ENCODE data around the gene SOX5. TPM values are rescaled to one million over a fixed set of nuclear protein-coding genes. Genes with fewer than 3 reads are reported as not detected.

The SOX5 gene
- polyA plus RNA-seq, 3 donors, result 6.9 to 7.4 (median 7.3) TPM

DNA sequence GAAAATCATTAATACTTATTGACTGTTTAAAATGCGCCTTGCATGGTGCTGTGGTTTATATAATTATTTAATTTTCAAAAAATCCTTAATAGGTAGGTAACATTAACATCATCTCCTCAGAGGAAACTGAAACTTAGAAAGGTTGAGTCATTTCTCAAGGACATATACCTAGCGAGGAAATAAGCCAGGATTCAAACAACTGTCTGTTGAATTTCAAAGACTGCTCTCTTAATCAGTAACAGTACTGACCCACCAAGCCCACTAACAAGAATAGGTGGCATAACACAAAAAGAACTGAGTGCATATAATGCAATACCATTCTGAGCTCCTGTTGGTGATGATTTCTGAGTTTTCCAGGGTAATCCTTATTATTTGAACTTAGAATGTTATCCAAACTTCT is 174.3 kb downstream of the SOX5 start:
- DNase-seq (ENCODE audit: extremely low read depth in 1 of 11, low read depth in 9 of 11, low spot score in 4 of 11), result no peak

- DNase-seq (ENCODE audit: extremely low read depth in 1 of 11, low read depth in 9 of 11, low spot score in 4 of 11), result no peak
Observed at GRCh38 chr12:23771240-23771949, 178.1 kb downstream of the SOX5 start.

DNA sequence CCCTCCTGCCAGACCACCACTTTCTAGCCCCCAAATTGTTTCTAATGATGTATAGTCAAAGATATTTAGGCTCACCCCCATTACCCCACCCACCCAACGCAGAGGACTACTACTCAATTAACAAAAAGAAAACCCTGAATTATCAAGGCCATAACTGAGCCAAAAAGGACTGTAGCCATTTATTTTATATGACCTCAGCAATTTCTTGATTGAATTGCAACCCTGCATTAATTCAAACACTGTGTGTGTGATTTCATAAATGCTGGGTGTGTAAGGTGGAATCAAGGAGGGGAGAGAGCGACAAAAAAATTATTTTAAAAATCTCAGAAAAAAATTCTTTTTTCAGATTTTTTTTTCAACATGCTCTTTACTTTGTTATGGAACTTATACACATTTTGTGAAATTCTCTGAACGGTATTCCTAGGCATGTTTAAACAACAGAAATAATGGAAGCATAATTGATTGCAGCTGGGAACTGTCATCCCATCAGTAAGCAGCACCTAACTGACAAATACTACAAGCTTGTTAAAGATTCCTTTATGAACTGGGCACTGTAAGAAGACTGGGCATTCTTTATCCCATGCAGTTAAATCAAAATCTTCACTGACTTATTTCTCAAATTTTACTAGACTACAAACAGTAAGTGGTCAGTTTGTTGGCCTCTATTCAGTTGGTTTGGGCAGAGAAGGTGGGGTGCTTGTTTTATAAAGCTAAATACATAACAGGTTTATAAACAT is 179.1 kb downstream of the SOX5 start:
- no peak for DNase-seq (ENCODE audit: extremely low read depth in 1 of 11, low read depth in 9 of 11, low spot score in 4 of 11)

DNA sequence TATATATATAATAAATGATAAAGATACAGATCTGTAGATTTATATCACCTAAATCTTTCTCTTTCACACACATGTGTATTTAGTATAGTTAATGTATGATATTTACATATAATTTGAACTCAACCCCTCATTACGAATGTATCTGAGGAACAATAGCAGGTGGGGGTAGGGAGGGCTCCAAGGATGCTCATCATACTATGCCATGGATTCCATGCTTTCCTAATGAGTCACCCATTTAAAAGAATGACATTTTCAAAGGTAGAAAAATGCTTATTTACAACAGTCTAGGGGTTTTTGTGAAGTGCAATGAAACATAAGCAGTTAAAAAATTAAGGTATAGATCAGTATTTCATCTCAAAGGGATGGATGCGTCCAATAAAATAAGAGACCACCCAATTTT is 181.6 kb downstream of the SOX5 start:
- no peak for DNase-seq (ENCODE audit: extremely low read depth in 1 of 11, low read depth in 9 of 11, low spot score in 4 of 11)

- DNase-seq (ENCODE audit: extremely low read depth in 1 of 11, low read depth in 9 of 11, low spot score in 4 of 11), result no peak
Observed at GRCh38 chr12:23763724-23764123, 185.7 kb downstream of the SOX5 start.

GRCh38 chr12:23760495-23760894 is 189.0 kb downstream of the SOX5 start:
- DNase-seq (ENCODE audit: extremely low read depth in 1 of 11, low read depth in 9 of 11, low spot score in 4 of 11), result no peak

GRCh38 chr12:23758608-23759007 is 190.9 kb downstream of the SOX5 start:
- DNase-seq (ENCODE audit: extremely low read depth in 1 of 11, low read depth in 9 of 11, low spot score in 4 of 11), result no peak

- DNase-seq (ENCODE audit: extremely low read depth in 1 of 11, low read depth in 9 of 11, low spot score in 4 of 11), result no peak
Observed at GRCh38 chr12:23757541-23757962, 191.9 kb downstream of the SOX5 start.

- no peak for DNase-seq (ENCODE audit: extremely low read depth in 1 of 11, low read depth in 9 of 11, low spot score in 4 of 11)
Observed at GRCh38 chr12:23756416-23756815, 193.1 kb downstream of the SOX5 start.

GRCh38 chr12:23753628-23754365 is 195.7 kb downstream of the SOX5 start:
- no peak for DNase-seq (ENCODE audit: extremely low read depth in 1 of 11, low read depth in 9 of 11, low spot score in 4 of 11)

DNA sequence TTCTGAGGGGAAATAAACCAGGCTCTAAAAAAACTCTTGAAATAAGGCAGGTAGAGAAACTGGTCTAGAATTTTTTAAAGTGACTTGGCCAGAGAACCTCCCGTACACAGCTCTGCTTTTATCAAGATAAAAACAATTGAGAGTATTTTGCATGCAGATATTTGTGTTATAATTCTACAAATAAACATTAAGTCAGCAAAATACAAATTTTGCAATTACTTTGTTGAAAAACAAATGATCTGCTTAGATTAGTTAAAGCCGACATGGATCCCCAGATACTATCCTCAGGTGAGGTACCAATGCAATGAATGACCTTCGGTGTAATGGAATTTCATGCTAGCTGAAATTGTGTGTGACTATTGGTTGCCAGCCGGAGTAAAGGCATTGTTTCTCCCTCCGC is 197.2 kb downstream of the SOX5 start:
- DNase-seq (ENCODE audit: extremely low read depth in 1 of 11, low read depth in 9 of 11, low spot score in 4 of 11), result no peak

- no peak for DNase-seq (ENCODE audit: extremely low read depth in 1 of 11, low read depth in 9 of 11, low spot score in 4 of 11)
Observed at GRCh38 chr12:23751641-23752040, 197.8 kb downstream of the SOX5 start.

DNA sequence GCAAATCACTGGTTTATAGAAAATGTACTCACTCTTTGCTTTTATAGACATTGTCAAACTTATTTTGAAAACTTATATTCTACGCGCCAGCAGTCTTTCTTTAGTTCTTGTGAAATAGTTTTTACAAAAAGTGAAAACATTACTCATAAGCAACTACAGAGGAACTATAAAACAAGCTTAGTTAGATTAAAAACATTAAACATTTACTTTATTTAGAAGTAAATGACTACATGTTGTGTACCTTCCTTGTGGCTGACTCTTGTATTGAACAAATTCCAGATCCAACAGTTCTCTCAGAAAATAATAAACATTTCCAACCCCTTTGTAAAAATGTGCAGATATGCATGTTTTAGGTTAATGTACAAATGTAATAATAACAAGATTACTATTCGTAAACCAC is 198.5 kb downstream of the SOX5 start:
- no peak for DNase-seq (ENCODE audit: extremely low read depth in 1 of 11, low read depth in 9 of 11, low spot score in 4 of 11)

DNA sequence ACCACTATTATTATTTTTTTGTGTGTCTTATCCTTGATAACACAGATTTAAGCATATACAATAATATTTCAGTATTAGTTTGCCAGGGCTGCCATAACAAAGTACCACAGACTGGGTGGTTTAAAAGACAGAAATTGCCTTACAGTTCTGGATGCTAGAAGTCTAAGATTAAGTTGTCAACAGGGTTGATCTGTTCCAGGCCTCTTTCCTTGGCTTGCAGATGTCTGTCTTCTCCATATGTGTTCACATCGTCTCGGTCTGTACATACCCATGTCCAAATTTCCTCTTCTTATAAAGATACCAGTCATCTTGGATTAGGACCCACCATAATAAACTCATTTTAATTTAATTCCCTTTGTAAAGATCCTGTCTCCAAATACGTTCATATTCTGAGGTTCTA is 204.8 kb downstream of the SOX5 start:
- no peak for DNase-seq (ENCODE audit: extremely low read depth in 1 of 11, low read depth in 9 of 11, low spot score in 4 of 11)

DNA sequence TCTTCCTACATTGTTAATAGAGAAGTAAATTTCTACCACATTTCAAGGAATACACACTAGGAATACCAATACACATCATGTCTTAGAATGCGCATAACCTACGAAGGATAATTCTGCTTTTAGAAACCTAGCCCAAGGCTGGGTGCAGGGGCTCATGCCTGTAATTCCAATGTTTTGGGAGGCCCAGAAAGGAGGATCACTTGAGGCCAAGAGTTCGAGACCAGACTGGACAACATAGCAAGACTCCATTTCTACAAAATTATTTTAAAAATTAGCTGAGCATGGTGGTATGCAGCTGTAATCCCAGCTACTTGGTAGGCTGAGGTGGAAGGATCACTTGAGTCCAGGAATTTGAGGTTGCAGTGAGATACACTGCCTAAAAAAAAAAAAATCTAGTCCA is 206.9 kb downstream of the SOX5 start:
- DNase-seq (ENCODE audit: extremely low read depth in 1 of 11, low read depth in 9 of 11, low spot score in 4 of 11), result no peak

DNA sequence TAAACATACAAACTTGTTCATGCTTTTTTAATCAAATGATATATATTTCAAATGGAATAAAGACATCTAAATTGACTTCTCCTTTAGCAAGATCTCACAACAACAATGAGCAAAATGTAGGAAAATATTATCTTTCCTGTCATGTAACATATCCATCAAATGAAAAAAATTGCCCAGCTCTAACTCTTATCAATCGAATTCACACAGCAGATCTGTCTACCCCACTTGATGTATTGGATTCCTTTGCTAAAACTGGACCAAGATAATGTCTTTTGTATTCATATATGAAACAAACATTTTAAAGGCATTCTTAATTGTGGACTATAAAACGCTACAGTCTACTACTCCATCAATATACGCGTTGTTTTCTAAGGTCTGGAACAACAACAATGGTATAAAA is 218.0 kb downstream of the SOX5 start:
- no peak for DNase-seq (ENCODE audit: extremely low read depth in 1 of 11, low read depth in 9 of 11, low spot score in 4 of 11)

GRCh38 chr12:23731035-23731434 is 218.4 kb downstream of the SOX5 start:
- no peak for DNase-seq (ENCODE audit: extremely low read depth in 1 of 11, low read depth in 9 of 11, low spot score in 4 of 11)

GRCh38 chr12:23729359-23729758 is 220.1 kb downstream of the SOX5 start:
- DNase-seq (ENCODE audit: extremely low read depth in 1 of 11, low read depth in 9 of 11, low spot score in 4 of 11), result no peak

GRCh38 chr12:23726646-23727045 is 222.8 kb downstream of the SOX5 start:
- DNase-seq (ENCODE audit: extremely low read depth in 1 of 11, low read depth in 9 of 11, low spot score in 4 of 11), result no peak

GRCh38 chr12:23722655-23723054 is 226.8 kb downstream of the SOX5 start:
- DNase-seq (ENCODE audit: extremely low read depth in 1 of 11, low read depth in 9 of 11, low spot score in 4 of 11), result no peak
